Gastrocnemius medialis (tissue), 4 donors: ENCODE measurements around the gene KDM4E. TPM values are rescaled to one million over a fixed set of nuclear protein-coding genes. Genes with fewer than 3 reads are reported as not detected.

Experiments used
- ATAC-seq, 2 donors: fragments of 150-250 bp; one replicate each; pipeline ENCODE4 v1.9.1; 2016
- DNase-seq, 2 donors: peaks; one replicate each; pipeline ENCODE4 v3.0.0-alpha.2; 2019
- H3K27ac ChIP-seq, 4 donors: fragments of 200-600 bp; sonication (generic); 1 replicate in 1 of 4; 2 replicates in 3 of 4; pipeline ENCODE4 v1.5.1; 2016 to 2018; ENCODE audit warnings: mild to moderate bottlenecking in 2 of 4, moderate library complexity in 1 of 4
- H3K27me3 ChIP-seq, 3 donors: fragments of 200-600 bp; sonication (generic) in 2 of 3; 1 replicate in 1 of 3; 2 replicates in 2 of 3; pipeline versions ENCODE4 v1.5.1 to v1.6.0; 2016 to 2019; ENCODE audit warnings: mild to moderate bottlenecking in 1 of 3, moderate library complexity in 1 of 3
- H3K36me3 ChIP-seq, 2 donors: fragments of 200-600 bp; sonication (generic) in 1 of 2; one replicate each; pipeline ENCODE4 v1.5.1; 2017 to 2018
- H3K4me1 ChIP-seq, 2 donors: fragments of 200-600 bp; sonication (generic) in 1 of 2; one replicate each; pipeline ENCODE4 v1.5.1; 2016 to 2017; ENCODE audit warnings: mild to moderate bottlenecking in 2 of 2
- H3K4me3 ChIP-seq, 4 donors: fragments of 200-600 bp; sonication (generic) in 3 of 4; 1 replicate in 1 of 4; 2 replicates in 3 of 4; pipeline ENCODE4 v1.5.1; 2016 to 2019; ENCODE audit warnings: mild to moderate bottlenecking in 2 of 4
- H3K9me3 ChIP-seq, 3 donors: fragments of 200-600 bp; sonication (generic) in 2 of 3; 1 replicate in 1 of 3; 2 replicates in 2 of 3; pipeline ENCODE4 v1.5.1; 2016 to 2019
- CTCF ChIP-seq, 5 experiments: fragments of 450-650 bp in 3 of 5; fragments of 200-600 bp in 2 of 5; sonication (generic) in 2 of 5; IDR thresholded peaks in 4 of 5; conservative IDR thresholded peaks in 1 of 5; 1 replicate in 4 of 5; 2 replicates in 1 of 5; pipeline ENCODE4 v1.5.1; 2016 to 2019; ENCODE audit warnings: antibody characterized with exemption in 5 of 5, mild to moderate bottlenecking in 3 of 5, moderate library complexity in 3 of 5
- POLR2A ChIP-seq, 2 donors: fragments of 450-650 bp; IDR thresholded peaks; one replicate each; pipeline ENCODE4 v1.6.1; 2017; ENCODE audit warnings: antibody characterized with exemption in 2 of 2, mild to moderate bottlenecking in 2 of 2, moderate library complexity in 2 of 2
- in situ Hi-C, 4 donors: fragments of 200-750 bp; cut with MboI; loops; one replicate each; pipeline versions ENCODE4 v1.15.0 to v1.8.0; 2017; ENCODE audit warnings: low sequenced_read_pairs in 4 of 4
- intact Hi-C: fragments of 100-400 bp; cut with DNase I; formaldehyde crosslinking; loops from one replicate; pipeline ENCODE4 v1.15.1; 2023; ENCODE audit warnings: low total_unique reads
- total RNA-seq, 4 donors: library from RNA; depleted of rRNA; stranded (reverse); fragments of >200 nt; gene quantifications; one replicate each; pipeline versions ENCODE4 v1.1.0 to v1.2.3, GENCODE V29; 2016

Gene KDM4E
- total RNA-seq, 4 donors from 2014 or later, result not detected

- in situ Hi-C loops, result loop anchor here in 1 of 4 donors (25.0 kb wide), 1 partner anchor 769 kb away; no protein-coding TSS in a partner anchor
- no peak for ATAC-seq
- no peak for TF ChIP-seq CTCF (IDR thresholded peaks at IDR 0.05 in 4 of 5, conservative IDR thresholded peaks at IDR 0.05 in 1 of 5)
- TF ChIP-seq POLR2A (IDR thresholded peaks at IDR 0.05), result no peak
- Histone ChIP-seq H3K4me1 (no peaks in the 10 kb centered on the region), H3K36me3 (no peaks in the 10 kb centered on the region), H3K9me3 (no peaks in the 10 kb centered on the region), H3K27ac (no peak overlapping the region), H3K27me3 (no peaks in the 10 kb centered on the region), H3K4me3 (no peak overlapping the region)
- intact Hi-C loops, result no loop called here
- no peak for DNase-seq
These were observed 31.6 kb upstream of the KDM4E start for GRCh38 chr11:94993400-94993943.

- Histone ChIP-seq H3K36me3 (no peaks in the 10 kb centered on the region), H3K4me3 (no peak overlapping the region), H3K27ac (no peak overlapping the region), H3K27me3 (no peaks in the 10 kb centered on the region), H3K4me1 (no peaks in the 10 kb centered on the region), H3K9me3 (no peaks in the 10 kb centered on the region)
- in situ Hi-C loops, result loop anchor here in 1 of 4 donors (25.0 kb wide), 1 partner anchor 765 kb away; no protein-coding TSS in a partner anchor
- ATAC-seq (no peak), DNase-seq (no peak)
- intact Hi-C loops, result no loop called here
- no peak for TF ChIP-seq POLR2A (IDR thresholded peaks at IDR 0.05)
- no peak for TF ChIP-seq CTCF (IDR thresholded peaks at IDR 0.05 in 4 of 5, conservative IDR thresholded peaks at IDR 0.05 in 1 of 5)
These were observed 27.6 kb upstream of the KDM4E start for GRCh38 chr11:94997437-94997836.

- Histone ChIP-seq H3K9me3 (no peaks in the 10 kb centered on the region), H3K27me3 (no peaks in the 10 kb centered on the region), H3K4me3 (no peak overlapping the region), H3K36me3 (no peaks in the 10 kb centered on the region), H3K27ac (no peak overlapping the region), H3K4me1 (no peaks in the 10 kb centered on the region)
- ATAC-seq (no peak), DNase-seq (no peak)
- intact Hi-C loops, result no loop called here
- TF ChIP-seq CTCF (IDR thresholded peaks at IDR 0.05 in 4 of 5, conservative IDR thresholded peaks at IDR 0.05 in 1 of 5), result no peak
- no peak for TF ChIP-seq POLR2A (IDR thresholded peaks at IDR 0.05)
- in situ Hi-C loops, result loop anchor here in 1 of 4 donors (25.0 kb wide), 1 partner anchor 764 kb away; no protein-coding TSS in a partner anchor
These were observed 26.8 kb upstream of the KDM4E start for GRCh38 chr11:94998285-94998684.

- Histone ChIP-seq H3K9me3 (no peaks in the 10 kb centered on the region), H3K4me3 (no peak overlapping the region), H3K4me1 (no peaks in the 10 kb centered on the region), H3K36me3 (no peaks in the 10 kb centered on the region), H3K27me3 (no peaks in the 10 kb centered on the region), H3K27ac (no peak overlapping the region)
- no peak for DNase-seq
- in situ Hi-C loops, result no loop called here
- intact Hi-C loops, result no loop called here
- no peak for ATAC-seq
- TF ChIP-seq CTCF (IDR thresholded peaks at IDR 0.05 in 4 of 5, conservative IDR thresholded peaks at IDR 0.05 in 1 of 5), result no peak
- TF ChIP-seq POLR2A (IDR thresholded peaks at IDR 0.05), result no peak
These were observed 21.3 kb upstream of the KDM4E start for GRCh38 chr11:95003716-95004115.

- H3K36me3 ChIP-seq, result no peaks in the 10 kb centered on the region
- no peak overlapping the region for H3K27ac ChIP-seq
- ATAC-seq (no peak), DNase-seq (no peak)
- no peaks in the 10 kb centered on the region for H3K4me1 ChIP-seq
- no peak overlapping the region for H3K4me3 ChIP-seq
- no peak for TF ChIP-seq CTCF (IDR thresholded peaks at IDR 0.05 in 4 of 5, conservative IDR thresholded peaks at IDR 0.05 in 1 of 5)
- TF ChIP-seq POLR2A (IDR thresholded peaks at IDR 0.05), result no peak
- no peaks in the 10 kb centered on the region for H3K27me3 ChIP-seq
- intact Hi-C loops, result no loop called here
- no peaks in the 10 kb centered on the region for H3K9me3 ChIP-seq
- in situ Hi-C loops, result no loop called here
These were observed 19.4 kb upstream of the KDM4E start for GRCh38 chr11:95005642-95006041.
